ENCODE data around the gene GNB3.

The GNB3 gene

GRCh38 chr12:6839482-6840201 is 1.1 kb upstream of the GNB3 start:
- no peak for FAIRE-seq

- no peak for FAIRE-seq
These were observed 395 bp upstream of the GNB3 start for GRCh38 chr12:6840330-6840729.

GRCh38 chr12:6842075-6842474 is 1.4 kb downstream of the GNB3 start:
- FAIRE-seq: no peak

GRCh38 chr12:6843118-6843902 is 2.6 kb downstream of the GNB3 start:
- no peak for FAIRE-seq

GRCh38 chr12:6845395-6845794 is 4.7 kb downstream of the GNB3 start:
- no peak for FAIRE-seq

GRCh38 chr12:6846316-6846869 is 5.7 kb downstream of the GNB3 start:
- FAIRE-seq: no peak

- FAIRE-seq: no peak
These were observed 7.0 kb downstream of the GNB3 start for GRCh38 chr12:6847676-6848075.

- no peak for FAIRE-seq
These were observed 8.7 kb downstream of the GNB3 start for GRCh38 chr12:6849427-6849826.

GRCh38 chr12:6849976-6850560 is 9.3 kb downstream of the GNB3 start:
- no peak for FAIRE-seq

- no peak for FAIRE-seq
These were observed 10.0 kb downstream of the GNB3 start for GRCh38 chr12:6850796-6851152.

GRCh38 chr12:6851153-6851920 is 10.6 kb downstream of the GNB3 start, which contains the start of gene CDCA3:
Gene CDCA3, minus strand, starts transcription at chr12:6851286. Its CDS starts 334 bp downstream, at chr12:6850952.
- peak; percentile 90 for FAIRE-seq

- FAIRE-seq: no peak
These were observed 11.4 kb downstream of the GNB3 start, which contains the start of gene USP5 for GRCh38 chr12:6851921-6852650. Gene USP5, plus strand, starts transcription at chr12:6852150. Its CDS starts 30 bp downstream, at chr12:6852180.

- FAIRE-seq: no peak
These were observed 12.1 kb downstream of the GNB3 start for GRCh38 chr12:6852651-6853354.

- no peak for FAIRE-seq
These were observed 12.9 kb downstream of the GNB3 start for GRCh38 chr12:6853626-6854025.

GRCh38 chr12:6854036-6854435 is 13.3 kb downstream of the GNB3 start:
- no peak for FAIRE-seq

GRCh38 chr12:6855322-6855721 is 14.6 kb downstream of the GNB3 start:
- no peak for FAIRE-seq

GRCh38 chr12:6858799-6859198 is 18.1 kb downstream of the GNB3 start:
- FAIRE-seq: no peak

- no peak for FAIRE-seq
These were observed 19.4 kb downstream of the GNB3 start for GRCh38 chr12:6860116-6860515.

GRCh38 chr12:6860942-6861341 is 20.2 kb downstream of the GNB3 start:
- no peak for FAIRE-seq

- no peak for FAIRE-seq
These were observed 20.7 kb downstream of the GNB3 start for GRCh38 chr12:6861391-6861790.

GRCh38 chr12:6863033-6863432 is 22.3 kb downstream of the GNB3 start:
- FAIRE-seq: no peak

Data from islet of Langerhans (tissue), 1 donor.